Fibroblast of the aortic adventitia (primary cell): ENCODE results near the gene DDC. TPM values are rescaled to one million over a fixed set of nuclear protein-coding genes. Genes with fewer than 3 reads are reported as not detected.
"Not testable (repeated sequence)": the region's sequence is repeated elsewhere in the genome, so short reads cannot be mapped to it uniquely, and the experiment has no call there.

Experiments
- DNase-seq: peaks from one replicate; pipeline ENCODE4 v3.0.0-alpha.2; 2010; ENCODE audit warnings: low read depth
- H3K4me3 ChIP-seq: 2 replicates; pipeline ENCODE4 v1.5.1; 2011; ENCODE audit warnings: low read depth, mild to moderate bottlenecking, control low read depth, low read length, moderate library complexity
- total RNA-seq: library from RNA; depleted of rRNA; stranded (reverse); fragments of >200 nt; gene quantifications from 2 replicates; pipeline ENCODE4 v1.2.3, GENCODE V29; 2012; ENCODE audit warnings: low replicate concordance
- TF ChIP-seq, protein P1 (sequence below): IDR thresholded peaks from 2 replicates; pipeline ENCODE4 v1.5.1; 2011; ENCODE audit warnings: mild to moderate bottlenecking, low read length, control low read depth, inconsistent platforms; ENCODE audit not compliant: insufficient read depth

DDC gene
- total RNA-seq, 1 donor: not detected

DNA sequence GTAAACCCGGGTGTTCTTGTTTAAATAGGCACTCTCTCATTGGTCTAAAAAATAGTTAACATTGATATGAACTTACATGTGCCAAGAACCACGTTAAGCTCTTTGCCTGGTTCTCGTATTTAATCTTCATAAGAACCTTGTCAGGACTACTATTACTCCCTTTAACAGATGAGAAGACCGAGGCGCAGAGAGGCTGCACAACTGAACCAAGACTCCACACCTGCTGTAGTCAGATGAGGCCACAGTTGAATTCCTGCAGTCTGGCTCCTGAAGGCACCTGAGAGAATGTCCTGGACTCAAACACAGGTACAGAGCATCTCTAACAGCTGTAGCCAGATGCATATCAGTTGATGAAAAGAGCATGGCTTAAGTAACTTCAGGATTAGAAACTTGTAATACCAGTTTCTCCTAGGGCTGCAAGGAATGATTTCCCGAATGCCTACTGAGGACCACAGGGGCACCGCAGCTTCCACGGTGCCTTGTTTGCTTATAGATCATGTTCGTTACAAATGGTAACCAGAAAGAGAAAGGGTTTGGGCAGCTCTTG, 9.5 kb downstream of the DDC start:
- no peak overlapping the region for H3K4me3 ChIP-seq
- DNase-seq: no peak
- TF ChIP-seq, protein P1, sequence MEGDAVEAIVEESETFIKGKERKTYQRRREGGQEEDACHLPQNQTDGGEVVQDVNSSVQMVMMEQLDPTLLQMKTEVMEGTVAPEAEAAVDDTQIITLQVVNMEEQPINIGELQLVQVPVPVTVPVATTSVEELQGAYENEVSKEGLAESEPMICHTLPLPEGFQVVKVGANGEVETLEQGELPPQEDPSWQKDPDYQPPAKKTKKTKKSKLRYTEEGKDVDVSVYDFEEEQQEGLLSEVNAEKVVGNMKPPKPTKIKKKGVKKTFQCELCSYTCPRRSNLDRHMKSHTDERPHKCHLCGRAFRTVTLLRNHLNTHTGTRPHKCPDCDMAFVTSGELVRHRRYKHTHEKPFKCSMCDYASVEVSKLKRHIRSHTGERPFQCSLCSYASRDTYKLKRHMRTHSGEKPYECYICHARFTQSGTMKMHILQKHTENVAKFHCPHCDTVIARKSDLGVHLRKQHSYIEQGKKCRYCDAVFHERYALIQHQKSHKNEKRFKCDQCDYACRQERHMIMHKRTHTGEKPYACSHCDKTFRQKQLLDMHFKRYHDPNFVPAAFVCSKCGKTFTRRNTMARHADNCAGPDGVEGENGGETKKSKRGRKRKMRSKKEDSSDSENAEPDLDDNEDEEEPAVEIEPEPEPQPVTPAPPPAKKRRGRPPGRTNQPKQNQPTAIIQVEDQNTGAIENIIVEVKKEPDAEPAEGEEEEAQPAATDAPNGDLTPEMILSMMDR: no peak

GRCh38 chr7:50554431-50555322, 10.5 kb downstream of the DDC start:
- no peak overlapping the region for H3K4me3 ChIP-seq
- TF ChIP-seq, protein P1: no peak
- DNase-seq: no peak

DNA sequence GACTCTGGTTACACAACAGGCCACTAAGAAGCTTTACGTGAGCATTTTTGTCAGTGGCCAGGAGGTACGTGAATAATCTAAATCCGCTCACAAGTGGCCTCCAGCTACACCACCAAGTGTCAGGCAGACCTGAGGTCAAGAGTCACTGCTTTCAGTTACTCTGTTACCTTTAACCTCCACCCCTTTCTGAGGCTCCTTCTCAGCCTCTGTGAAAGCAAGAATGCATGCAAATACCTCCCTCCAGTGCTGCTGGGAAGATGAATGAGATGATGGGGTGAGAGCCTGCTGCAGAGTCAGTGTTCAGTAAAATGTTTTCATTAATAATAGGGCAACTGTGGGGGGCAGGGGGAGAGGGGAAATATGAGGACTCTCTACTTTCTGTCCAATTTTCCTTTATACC, 11.2 kb downstream of the DDC start:
- DNase-seq: no peak
- no peak overlapping the region for H3K4me3 ChIP-seq
- TF ChIP-seq, protein P1: no peak

DNA sequence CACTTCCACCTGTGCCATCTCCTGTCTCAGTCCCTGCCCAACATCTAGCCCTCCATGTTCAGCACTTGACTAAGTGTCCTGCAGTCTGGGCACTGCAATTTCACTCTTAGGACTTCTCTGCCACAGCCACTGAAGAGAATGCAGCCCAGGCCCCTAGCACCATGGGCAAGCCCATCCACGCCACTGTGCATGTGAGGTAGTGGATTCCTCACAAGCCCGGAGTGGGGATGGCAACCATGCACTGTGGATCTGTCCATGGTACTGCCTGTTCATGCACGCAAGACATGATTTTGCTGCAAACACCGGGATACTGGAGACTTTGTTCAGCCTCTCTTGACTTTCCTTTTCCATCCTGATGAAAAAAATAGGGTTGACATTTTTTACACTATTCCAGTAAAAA, 12.3 kb downstream of the DDC start:
- TF ChIP-seq, protein P1: no peak
- DNase-seq: peak; percentile 69
- no peak overlapping the region for H3K4me3 ChIP-seq

- TF ChIP-seq, protein P1: no peak
- no peak for DNase-seq
- H3K4me3 ChIP-seq: no peak overlapping the region
Observed at GRCh38 chr7:50552139-50552538, 13.1 kb downstream of the DDC start.

DNA sequence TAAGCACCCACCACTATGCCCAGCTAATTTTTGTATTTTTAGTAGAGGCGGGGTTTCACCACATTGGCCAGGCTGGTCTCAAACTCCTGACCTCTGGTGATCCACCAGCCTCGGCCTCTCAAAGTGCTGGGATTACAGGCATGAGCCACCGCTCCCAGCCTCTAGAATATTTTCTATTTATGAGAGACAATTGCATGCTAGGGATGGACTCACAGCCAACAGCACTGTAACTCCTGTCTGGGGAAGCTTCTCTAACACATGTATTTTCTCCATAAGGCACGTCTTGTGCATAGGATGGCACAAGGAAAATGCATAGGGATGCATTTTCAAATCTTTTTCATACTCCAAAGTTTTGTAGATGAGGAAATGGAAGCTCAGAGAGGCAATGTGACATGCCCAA, 19.6 kb downstream of the DDC start:
- not testable (repeated sequence) for DNase-seq, H3K4me3 ChIP-seq

DNA sequence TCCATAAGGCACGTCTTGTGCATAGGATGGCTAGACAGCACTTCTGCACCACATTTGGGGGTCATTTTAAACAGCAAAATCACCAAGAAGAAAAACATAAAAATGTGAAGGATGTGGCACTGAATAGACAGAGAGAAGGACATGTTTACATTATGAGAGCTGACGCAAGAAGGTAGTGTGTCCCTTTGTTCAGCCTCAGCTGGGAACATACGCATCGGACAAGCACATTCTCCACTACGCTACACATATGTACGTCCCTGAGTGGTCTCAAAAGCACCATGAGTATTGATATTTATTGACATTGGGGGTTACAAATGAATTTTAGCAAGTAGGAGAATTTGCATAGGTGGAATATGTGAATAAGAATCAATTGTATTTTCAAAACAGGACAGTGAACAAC, 20.2 kb downstream of the DDC start:
- DNase-seq: no peak
- H3K4me3 ChIP-seq: no peak overlapping the region
- TF ChIP-seq, protein P1: no peak
